Measurements from ENCODE around the gene LETM1. TPM values are rescaled to one million over a fixed set of nuclear protein-coding genes. Genes with fewer than 3 reads are reported as not detected.

The LETM1 gene
- total and polyA plus RNA-seq, 2 donors (not counting 1 experiment from before 2014, with no cell fraction given) = 28.5 to 45.1 TPM

DNA sequence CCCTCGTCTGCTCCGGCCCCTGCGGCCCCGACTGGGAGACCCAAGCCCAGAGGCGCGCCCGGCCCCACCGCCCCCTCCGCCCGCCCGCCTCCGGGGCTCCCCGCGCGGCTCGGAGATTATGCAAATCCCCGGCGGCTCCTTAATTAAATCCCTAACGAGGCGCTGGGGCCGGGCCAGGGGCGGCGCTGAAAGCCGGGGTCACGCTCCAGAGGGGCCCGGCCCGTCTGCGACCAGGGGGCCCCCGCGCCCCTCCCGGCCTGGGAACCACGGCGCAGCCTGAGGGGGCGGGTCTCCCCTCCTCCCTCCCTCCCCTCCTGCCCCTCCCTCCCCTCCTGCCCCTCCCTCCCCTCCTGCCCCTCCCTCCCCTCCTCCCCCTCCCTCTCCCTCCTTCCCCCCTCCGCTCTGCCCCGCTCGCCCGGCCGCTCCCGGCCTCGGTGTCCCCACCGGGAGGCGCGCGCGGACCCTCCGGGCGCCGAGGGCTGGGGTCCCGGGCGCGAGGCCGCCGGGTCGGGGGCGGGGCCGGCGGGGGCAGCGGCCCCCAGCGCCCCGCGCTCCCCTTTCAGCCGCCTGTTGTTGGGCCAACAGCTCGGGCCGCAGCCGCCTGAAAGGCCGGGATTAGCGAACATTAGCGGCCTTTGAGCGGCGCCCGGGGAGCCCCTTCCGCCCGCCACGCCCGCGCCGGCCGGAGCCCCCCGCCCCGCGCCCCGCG is 88.7 kb downstream of the LETM1 start:
- Histone ChIP-seq H3K4me3 (ENCODE audit: control extremely low read depth in 1 of 5, extremely low read depth in 1 of 5, insufficient read depth in 1 of 5, low read depth in 2 of 5, low read length in 4 of 5) (peak overlapping the region in 3 of 5 experiments; percentile 19 to 38 (median 29)), H3K4me1 (ENCODE audit: control insufficient read depth in 2 of 2, insufficient read depth in 2 of 2, low read length in 2 of 2) (peaks cover 32 to 35% of the 10 kb centered on the region in 2 donors), H4K20me1 (ENCODE audit: control insufficient read depth, insufficient read depth, low read length, poor library complexity, severe bottlenecking) (no peaks in the 10 kb centered on the region), H3K4me2 (replicated peaks; ENCODE audit: low read depth, low read length, poor library complexity, severe bottlenecking) (peak overlapping the region; percentile 74), H3K27me3 (replicated peaks in 1 of 4; ENCODE audit: control extremely low read depth in 1 of 4, control insufficient read depth in 3 of 4, insufficient read depth in 4 of 4, low read length in 3 of 4) (peaks cover 0 to 59% (median 10%) of the 10 kb centered on the region in 4 experiments), H3K27ac (ENCODE audit: low read length in 2 of 2) (no peak overlapping the region), H3K9me3 (ENCODE audit: control extremely low read depth in 1 of 3, control insufficient read depth in 2 of 3, insufficient read depth in 1 of 3, low read length in 2 of 3) (no peaks in the 10 kb centered on the region), H3K9ac (ENCODE audit: low read length) (no peak overlapping the region), H3K36me3 (replicated peaks in 1 of 2; ENCODE audit: control extremely low read depth in 1 of 2, control insufficient read depth in 1 of 2, extremely low read depth in 1 of 2, insufficient read depth in 2 of 2, low read length in 1 of 2) (no peaks in the 10 kb centered on the region), H2AFZ (ENCODE audit: insufficient read depth, low read depth, low read length, poor library complexity, severe bottlenecking) (no peak overlapping the region), H3K79me2 (ENCODE audit: control insufficient read depth, insufficient read depth, low read length) (no peaks in the 10 kb centered on the region)
- DNase-seq (peak; percentile 61), ATAC-seq (ENCODE audit: low read depth) (peak; percentile 59)
- H3K27me3 Mint-ChIP-seq = peaks cover 19% of the 10 kb centered on the region
- ChIA-PET POLR2A (interaction anchor here (0.7 kb wide), 1 partner anchor 132 kb away, joined by 4 read pairs; no protein-coding TSS in a partner anchor), CTCF (interaction anchor here (1.0 to 1.2 kb wide), 3 partner anchors 33 to 132 kb away, joined by 3 to 5 read pairs (median 3); no protein-coding TSS in a partner anchor)
- intact Hi-C loops (cut with micrococcal nuclease) = loop anchor here (2.0 kb wide), 1 partner anchor 26 kb away; the partner anchor contains the start of gene FGFR3
- WGBS (ENCODE audit: insufficient coverage) = 2% methylated on average over 73 of the region's 84 CpGs
- peaks cover 21% of the 10 kb centered on the region for H3K4me1 Mint-ChIP-seq
- no peak for TF ChIP-seq EZH2 (IDR thresholded peaks at IDR 0.05; ENCODE audit: borderline replicate concordance, insufficient read depth, low read depth, low read length, poor library complexity, severe bottlenecking)
- H3K4me3 Mint-ChIP-seq = no peak overlapping the region
- no peak overlapping the region for H3K27ac Mint-ChIP-seq
- no peaks in the 10 kb centered on the region for H3K9me3 Mint-ChIP-seq (ENCODE audit: insufficient read depth)

DNA sequence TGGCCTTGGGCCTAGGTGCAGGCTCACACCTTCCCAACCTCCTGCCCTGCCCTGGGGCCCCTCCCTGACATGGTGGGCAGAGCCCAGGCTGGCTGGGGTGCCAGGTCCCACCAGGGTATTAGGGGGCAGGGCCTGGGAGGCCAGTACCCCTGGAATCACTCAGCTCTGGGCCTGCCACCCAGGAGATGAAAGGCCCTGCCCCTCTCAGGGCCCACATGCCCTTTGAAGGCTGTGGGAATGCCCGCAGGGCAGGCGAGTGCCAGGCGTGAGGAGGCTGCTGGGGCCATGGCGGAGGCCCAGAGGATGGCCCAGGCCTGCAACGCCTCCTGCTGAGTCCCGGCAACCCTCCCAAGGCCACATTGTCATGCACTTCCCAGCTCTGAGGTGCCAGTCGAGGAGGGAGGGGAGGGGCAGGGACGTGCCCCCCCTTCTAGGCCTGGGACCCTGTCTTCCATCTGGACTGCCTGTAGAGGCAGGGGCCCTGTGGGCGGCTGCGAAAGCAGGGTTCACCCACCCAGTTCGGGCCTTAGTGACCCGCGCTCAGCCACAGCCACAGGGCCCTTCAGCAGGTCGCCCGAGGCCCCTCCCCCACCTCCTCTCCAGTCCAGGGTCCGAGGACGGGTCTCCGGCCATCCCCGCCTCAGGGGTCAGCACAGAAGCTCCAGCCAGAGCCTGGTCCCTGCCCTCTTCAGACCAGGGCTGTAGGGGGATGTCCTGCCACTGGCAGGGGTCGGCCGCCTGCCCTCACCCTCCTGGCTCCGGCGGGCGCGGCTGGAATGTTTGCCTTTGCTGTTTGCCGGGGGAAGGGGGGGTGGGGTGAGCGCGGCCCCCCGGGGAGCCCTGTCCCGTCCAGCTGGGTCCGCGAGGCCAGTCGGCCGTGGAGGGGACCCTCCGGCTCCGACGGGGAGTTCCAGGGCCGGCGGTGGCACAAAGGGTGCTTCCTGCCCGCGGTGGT is 89.6 kb downstream of the LETM1 start:
- H3K9me3 ChIP-seq (ENCODE audit: control extremely low read depth in 1 of 3, control insufficient read depth in 2 of 3, insufficient read depth in 1 of 3, low read length in 2 of 3) = no peaks in the 10 kb centered on the region
- no peaks in the 10 kb centered on the region for H3K9me3 Mint-ChIP-seq (ENCODE audit: insufficient read depth)
- no peak for ATAC-seq (ENCODE audit: low read depth)
- no peak overlapping the region for H2AFZ ChIP-seq (ENCODE audit: insufficient read depth, low read depth, low read length, poor library complexity, severe bottlenecking)
- no peaks in the 10 kb centered on the region for H4K20me1 ChIP-seq (ENCODE audit: control insufficient read depth, insufficient read depth, low read length, poor library complexity, severe bottlenecking)
- WGBS (ENCODE audit: insufficient coverage) = 62% methylated on average over 41 of the region's 41 CpGs
- no peak overlapping the region for H3K27ac ChIP-seq (ENCODE audit: low read length in 2 of 2)
- no peak for DNase-seq
- peaks cover 0 to 53% (median 8%) of the 10 kb centered on the region in 4 experiments for H3K27me3 ChIP-seq (replicated peaks in 1 of 4; ENCODE audit: control extremely low read depth in 1 of 4, control insufficient read depth in 3 of 4, insufficient read depth in 4 of 4, low read length in 3 of 4)
- H3K4me1 ChIP-seq (ENCODE audit: control insufficient read depth in 2 of 2, insufficient read depth in 2 of 2, low read length in 2 of 2) = peaks cover 24 to 28% of the 10 kb centered on the region in 2 donors
- H3K27me3 Mint-ChIP-seq = peaks cover 14% of the 10 kb centered on the region
- intact Hi-C loops (cut with micrococcal nuclease) = loop anchor here (2.0 kb wide), 1 partner anchor 26 kb away; the partner anchor contains the start of gene FGFR3
- H3K36me3 ChIP-seq (replicated peaks in 1 of 2; ENCODE audit: control extremely low read depth in 1 of 2, control insufficient read depth in 1 of 2, extremely low read depth in 1 of 2, insufficient read depth in 2 of 2, low read length in 1 of 2) = no peaks in the 10 kb centered on the region
- peak overlapping the region; percentile 51 for H3K4me3 Mint-ChIP-seq
- TF ChIP-seq, protein P1, sequence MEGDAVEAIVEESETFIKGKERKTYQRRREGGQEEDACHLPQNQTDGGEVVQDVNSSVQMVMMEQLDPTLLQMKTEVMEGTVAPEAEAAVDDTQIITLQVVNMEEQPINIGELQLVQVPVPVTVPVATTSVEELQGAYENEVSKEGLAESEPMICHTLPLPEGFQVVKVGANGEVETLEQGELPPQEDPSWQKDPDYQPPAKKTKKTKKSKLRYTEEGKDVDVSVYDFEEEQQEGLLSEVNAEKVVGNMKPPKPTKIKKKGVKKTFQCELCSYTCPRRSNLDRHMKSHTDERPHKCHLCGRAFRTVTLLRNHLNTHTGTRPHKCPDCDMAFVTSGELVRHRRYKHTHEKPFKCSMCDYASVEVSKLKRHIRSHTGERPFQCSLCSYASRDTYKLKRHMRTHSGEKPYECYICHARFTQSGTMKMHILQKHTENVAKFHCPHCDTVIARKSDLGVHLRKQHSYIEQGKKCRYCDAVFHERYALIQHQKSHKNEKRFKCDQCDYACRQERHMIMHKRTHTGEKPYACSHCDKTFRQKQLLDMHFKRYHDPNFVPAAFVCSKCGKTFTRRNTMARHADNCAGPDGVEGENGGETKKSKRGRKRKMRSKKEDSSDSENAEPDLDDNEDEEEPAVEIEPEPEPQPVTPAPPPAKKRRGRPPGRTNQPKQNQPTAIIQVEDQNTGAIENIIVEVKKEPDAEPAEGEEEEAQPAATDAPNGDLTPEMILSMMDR (IDR thresholded peaks at IDR 0.05) = no peak
- TF ChIP-seq EZH2 (IDR thresholded peaks at IDR 0.05; ENCODE audit: borderline replicate concordance, insufficient read depth, low read depth, low read length, poor library complexity, severe bottlenecking) = no peak
- CTCF ChIA-PET = interaction anchor here (1.6 kb wide), 1 partner anchor 19 kb away, joined by 3 read pairs; no protein-coding TSS in a partner anchor
- no peaks in the 10 kb centered on the region for H3K79me2 ChIP-seq (ENCODE audit: control insufficient read depth, insufficient read depth, low read length)
- H3K9ac ChIP-seq (ENCODE audit: low read length) = no peak overlapping the region
- H3K4me1 Mint-ChIP-seq = peaks cover 19% of the 10 kb centered on the region
- POLR2A ChIA-PET = no interaction called here
- peak overlapping the region in 2 of 5 experiments; percentile 29 to 38 for H3K4me3 ChIP-seq (ENCODE audit: control extremely low read depth in 1 of 5, extremely low read depth in 1 of 5, insufficient read depth in 1 of 5, low read depth in 2 of 5, low read length in 4 of 5)
- H3K27ac Mint-ChIP-seq = no peak overlapping the region
- H3K4me2 ChIP-seq (replicated peaks; ENCODE audit: low read depth, low read length, poor library complexity, severe bottlenecking) = peak overlapping the region; percentile 74
